GM12872 (cell line): ENCODE results near the gene RRP12.

Experiments
- TF ChIP-seq, protein P1 (sequence below): IDR thresholded peaks from 3 replicates; pipeline ENCODE4 v1.5.1; 2011; ENCODE audit warnings: low read depth, mild to moderate bottlenecking, low read length, moderate library complexity; ENCODE audit not compliant: insufficient read depth

RRP12 gene

GRCh38 chr10:97314671-97315070, 86.5 kb downstream of the RRP12 start:
- TF ChIP-seq, protein P1, sequence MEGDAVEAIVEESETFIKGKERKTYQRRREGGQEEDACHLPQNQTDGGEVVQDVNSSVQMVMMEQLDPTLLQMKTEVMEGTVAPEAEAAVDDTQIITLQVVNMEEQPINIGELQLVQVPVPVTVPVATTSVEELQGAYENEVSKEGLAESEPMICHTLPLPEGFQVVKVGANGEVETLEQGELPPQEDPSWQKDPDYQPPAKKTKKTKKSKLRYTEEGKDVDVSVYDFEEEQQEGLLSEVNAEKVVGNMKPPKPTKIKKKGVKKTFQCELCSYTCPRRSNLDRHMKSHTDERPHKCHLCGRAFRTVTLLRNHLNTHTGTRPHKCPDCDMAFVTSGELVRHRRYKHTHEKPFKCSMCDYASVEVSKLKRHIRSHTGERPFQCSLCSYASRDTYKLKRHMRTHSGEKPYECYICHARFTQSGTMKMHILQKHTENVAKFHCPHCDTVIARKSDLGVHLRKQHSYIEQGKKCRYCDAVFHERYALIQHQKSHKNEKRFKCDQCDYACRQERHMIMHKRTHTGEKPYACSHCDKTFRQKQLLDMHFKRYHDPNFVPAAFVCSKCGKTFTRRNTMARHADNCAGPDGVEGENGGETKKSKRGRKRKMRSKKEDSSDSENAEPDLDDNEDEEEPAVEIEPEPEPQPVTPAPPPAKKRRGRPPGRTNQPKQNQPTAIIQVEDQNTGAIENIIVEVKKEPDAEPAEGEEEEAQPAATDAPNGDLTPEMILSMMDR = no peak

DNA sequence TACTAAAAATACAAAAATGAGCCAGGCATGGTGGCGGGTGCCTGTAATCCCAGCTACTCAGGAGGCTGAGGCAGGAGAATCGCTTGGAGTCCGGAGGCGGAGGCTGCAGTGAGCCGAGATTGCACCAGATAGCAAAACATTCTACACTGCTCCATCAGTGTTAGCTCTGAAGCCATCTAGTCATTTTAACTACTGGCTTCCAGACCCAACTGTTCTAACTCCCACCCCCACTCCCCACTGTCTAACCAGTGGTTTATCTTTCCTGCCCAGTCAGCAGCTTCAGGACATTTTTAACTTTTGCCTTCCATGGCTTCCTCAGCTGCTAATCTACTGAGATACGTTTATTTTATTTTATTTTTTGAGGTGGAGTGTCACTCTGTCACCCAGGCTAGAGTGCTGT, 88.2 kb downstream of the RRP12 start:
- TF ChIP-seq, protein P1 = no peak

- TF ChIP-seq, protein P1 = no peak
These were observed 90.0 kb downstream of the RRP12 start for GRCh38 chr10:97311111-97311626.

DNA sequence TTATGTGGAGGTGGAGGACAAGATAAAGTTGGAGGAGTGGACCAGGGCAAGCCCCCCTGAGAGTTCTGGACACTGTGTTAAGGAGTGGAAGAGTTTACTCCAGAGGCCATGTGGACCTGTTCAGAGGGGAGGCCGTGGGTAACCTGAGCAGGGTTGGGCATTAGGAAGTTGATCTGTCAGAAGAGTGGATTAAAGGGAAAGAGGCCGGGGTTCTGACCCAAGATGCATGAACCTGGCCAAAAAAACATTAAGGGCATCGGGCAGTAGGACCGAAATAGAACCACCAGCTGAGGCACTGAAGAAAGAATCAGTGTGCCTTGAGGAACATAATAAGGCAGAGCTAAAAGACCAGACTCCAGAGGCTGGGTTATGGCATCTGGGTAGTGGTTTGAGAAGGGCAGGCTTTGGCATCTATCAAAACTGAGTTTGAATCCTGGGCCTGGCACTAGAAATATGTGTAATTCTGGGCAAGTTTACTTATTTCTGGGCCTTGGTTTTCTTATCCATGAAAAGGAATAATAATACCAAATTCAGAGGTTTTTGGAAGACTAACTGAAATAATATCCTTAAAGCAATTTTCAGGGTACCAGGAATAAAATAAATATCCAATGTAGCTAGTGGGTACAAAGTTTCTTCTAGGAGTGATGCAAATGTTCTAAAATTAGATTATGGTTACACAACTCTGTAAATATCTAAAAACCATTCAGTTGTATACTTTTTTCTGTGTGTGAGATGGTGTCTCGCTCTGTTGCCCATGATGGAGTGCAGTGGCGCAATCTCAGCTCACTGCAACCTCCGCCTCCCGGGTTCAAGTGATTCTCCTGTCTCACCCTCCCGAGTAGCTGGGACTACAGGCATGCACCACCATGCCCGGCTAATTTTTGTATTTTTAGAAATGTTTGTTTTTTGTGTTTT, 93.0 kb downstream of the RRP12 start:
- TF ChIP-seq, protein P1 = no peak

DNA sequence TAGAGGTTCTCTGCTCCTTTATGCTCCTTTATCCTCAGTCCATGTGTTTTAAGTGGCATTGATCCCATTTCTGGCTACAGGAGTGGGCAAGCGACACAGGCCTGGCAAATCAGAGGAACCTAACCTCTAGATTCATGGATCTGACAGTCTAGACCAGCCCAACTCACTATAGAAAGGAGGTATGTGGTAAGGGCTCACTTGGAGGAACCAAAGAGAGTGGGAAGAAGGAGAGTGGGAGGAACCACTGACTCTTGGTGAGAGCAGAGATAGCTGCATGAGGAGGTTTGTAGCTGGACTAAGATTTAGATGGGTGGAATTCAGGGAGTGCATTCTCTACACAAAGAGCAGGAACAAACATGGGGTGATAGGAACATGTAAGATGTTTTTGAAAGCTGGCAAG, 93.7 kb downstream of the RRP12 start:
- TF ChIP-seq, protein P1 = no peak
